ENCODE data around the gene GJB3. TPM values are rescaled to one million over a fixed set of nuclear protein-coding genes. Genes with fewer than 3 reads are reported as not detected.

The GJB3 gene
- total RNA-seq, 1 donor from 2014 or later, result 0.80 TPM

DNA sequence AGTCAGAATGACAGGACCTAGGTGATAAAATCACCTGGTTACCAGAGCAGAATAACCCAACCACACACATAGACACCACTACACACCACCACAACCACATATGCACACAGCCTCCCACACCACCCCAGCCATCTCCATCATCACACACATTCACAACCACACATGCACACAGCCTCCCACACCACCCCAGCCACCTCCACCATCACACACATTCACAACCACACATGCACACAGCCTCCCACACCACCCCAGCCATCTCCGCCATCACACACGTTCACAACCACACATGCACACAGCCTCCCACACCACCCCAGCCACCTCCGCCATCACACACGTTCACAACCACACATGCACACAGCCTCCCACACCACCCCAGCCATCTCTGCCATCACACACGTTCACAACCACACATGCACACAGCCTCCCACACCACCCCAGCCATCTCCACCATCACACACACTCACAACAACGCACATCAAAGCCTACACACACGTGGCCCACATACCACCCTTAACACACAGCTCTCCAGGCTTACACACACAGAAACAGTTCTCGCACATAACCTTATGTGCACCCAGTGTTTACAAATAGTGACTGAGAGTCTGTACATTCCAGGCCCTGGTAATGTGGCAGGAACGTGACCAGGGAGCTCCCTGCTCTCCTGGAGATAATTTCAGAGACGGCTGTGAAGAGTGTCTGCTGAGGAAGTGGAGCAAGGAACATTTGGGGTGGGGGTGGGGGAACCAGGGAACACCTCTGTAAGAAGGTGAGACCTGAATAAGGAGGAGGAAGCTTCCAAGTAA lies 3.3 kb upstream of the GJB3 start:
- H3K4me3 ChIP-seq, result no peak overlapping the region
- DNase-seq, result no peak
- TF ChIP-seq, protein P1, sequence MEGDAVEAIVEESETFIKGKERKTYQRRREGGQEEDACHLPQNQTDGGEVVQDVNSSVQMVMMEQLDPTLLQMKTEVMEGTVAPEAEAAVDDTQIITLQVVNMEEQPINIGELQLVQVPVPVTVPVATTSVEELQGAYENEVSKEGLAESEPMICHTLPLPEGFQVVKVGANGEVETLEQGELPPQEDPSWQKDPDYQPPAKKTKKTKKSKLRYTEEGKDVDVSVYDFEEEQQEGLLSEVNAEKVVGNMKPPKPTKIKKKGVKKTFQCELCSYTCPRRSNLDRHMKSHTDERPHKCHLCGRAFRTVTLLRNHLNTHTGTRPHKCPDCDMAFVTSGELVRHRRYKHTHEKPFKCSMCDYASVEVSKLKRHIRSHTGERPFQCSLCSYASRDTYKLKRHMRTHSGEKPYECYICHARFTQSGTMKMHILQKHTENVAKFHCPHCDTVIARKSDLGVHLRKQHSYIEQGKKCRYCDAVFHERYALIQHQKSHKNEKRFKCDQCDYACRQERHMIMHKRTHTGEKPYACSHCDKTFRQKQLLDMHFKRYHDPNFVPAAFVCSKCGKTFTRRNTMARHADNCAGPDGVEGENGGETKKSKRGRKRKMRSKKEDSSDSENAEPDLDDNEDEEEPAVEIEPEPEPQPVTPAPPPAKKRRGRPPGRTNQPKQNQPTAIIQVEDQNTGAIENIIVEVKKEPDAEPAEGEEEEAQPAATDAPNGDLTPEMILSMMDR (IDR thresholded peaks at IDR 0.05), result no peak
- no peaks in the 10 kb centered on the region for H3K36me3 ChIP-seq
- intact Hi-C loops (cut with DNase I), result no loop called here
- no peak overlapping the region for H3K27ac ChIP-seq
- H3K27me3 ChIP-seq (ENCODE audit: low read depth), result peaks cover 28% of the 10 kb centered on the region
- peaks cover 17% of the 10 kb centered on the region for H3K4me1 ChIP-seq
- no peaks in the 10 kb centered on the region for H3K9me3 ChIP-seq
- no peak for ATAC-seq

GRCh38 chr1:34778381-34778780 lies 2.6 kb upstream of the GJB3 start:
- Histone ChIP-seq H3K9me3 (no peaks in the 10 kb centered on the region), H3K27me3 (ENCODE audit: low read depth) (peaks cover 35% of the 10 kb centered on the region), H3K4me1 (peaks cover 17% of the 10 kb centered on the region), H3K27ac (no peak overlapping the region), H3K36me3 (no peaks in the 10 kb centered on the region), H3K4me3 (no peak overlapping the region)
- ATAC-seq, result no peak
- TF ChIP-seq, protein P1 (IDR thresholded peaks at IDR 0.05), result no peak
- no peak for DNase-seq
- intact Hi-C loops (cut with DNase I), result no loop called here

GRCh38 chr1:34779005-34779404 lies 2.0 kb upstream of the GJB3 start:
- DNase-seq (no peak), ATAC-seq (no peak)
- TF ChIP-seq, protein P1 (IDR thresholded peaks at IDR 0.05), result no peak
- Histone ChIP-seq H3K27ac (no peak overlapping the region), H3K36me3 (no peaks in the 10 kb centered on the region), H3K4me1 (peaks cover 17% of the 10 kb centered on the region), H3K4me3 (no peak overlapping the region), H3K27me3 (ENCODE audit: low read depth) (peaks cover 36% of the 10 kb centered on the region), H3K9me3 (no peaks in the 10 kb centered on the region)
- intact Hi-C loops (cut with DNase I), result no loop called here

- no peaks in the 10 kb centered on the region for H3K36me3 ChIP-seq
- ATAC-seq (no peak), DNase-seq (no peak)
- H3K27ac ChIP-seq, result no peak overlapping the region
- peaks cover 17% of the 10 kb centered on the region for H3K4me1 ChIP-seq
- intact Hi-C loops (cut with DNase I), result no loop called here
- no peaks in the 10 kb centered on the region for H3K9me3 ChIP-seq
- no peak overlapping the region for H3K4me3 ChIP-seq
- H3K27me3 ChIP-seq (ENCODE audit: low read depth), result peaks cover 36% of the 10 kb centered on the region
- TF ChIP-seq, protein P1 (IDR thresholded peaks at IDR 0.05), result no peak
Measured at GRCh38 chr1:34779526-34779925, 1.5 kb upstream of the GJB3 start.

DNA sequence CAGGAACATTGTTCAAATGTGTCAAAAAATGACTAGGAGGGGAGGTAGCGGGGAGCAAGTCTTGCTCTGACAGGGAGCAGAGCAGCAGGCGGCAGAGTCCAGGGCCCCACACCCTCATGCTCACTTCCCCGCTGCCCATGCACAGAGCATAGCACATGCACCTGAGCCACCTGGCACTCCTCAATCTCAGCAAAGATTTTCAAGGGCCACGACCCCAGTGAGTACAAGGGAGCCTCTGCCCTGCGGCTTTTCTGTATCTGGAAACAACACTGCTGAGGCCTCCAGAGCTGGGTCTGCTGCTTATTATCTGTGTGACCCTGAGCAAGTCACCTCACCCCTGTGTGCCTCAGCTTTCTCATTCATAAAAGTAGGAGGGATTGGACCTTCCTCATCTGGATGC lies 1.1 kb upstream of the GJB3 start:
- Histone ChIP-seq H3K9me3 (no peaks in the 10 kb centered on the region), H3K4me3 (no peak overlapping the region), H3K36me3 (no peaks in the 10 kb centered on the region), H3K27me3 (ENCODE audit: low read depth) (peaks cover 36% of the 10 kb centered on the region), H3K4me1 (peaks cover 17% of the 10 kb centered on the region), H3K27ac (no peak overlapping the region)
- no peak for DNase-seq
- TF ChIP-seq, protein P1 (IDR thresholded peaks at IDR 0.05), result no peak
- intact Hi-C loops (cut with DNase I), result no loop called here
- no peak for ATAC-seq
